Head of caudate nucleus (tissue), 42 donors: ENCODE results near the gene AANAT.

Source experiments
- DNase-seq, 42 donors: peaks; one replicate each; pipeline versions ENCODE4 v3.0.0 to v3.0.0-alpha.2; 2020 to 2021; ENCODE audit warnings: mixed read lengths in 7 of 42
- intact Hi-C: fragments of 100-400 bp; cut with DNase I; formaldehyde crosslinking; loops from one replicate; pipeline ENCODE4 v1.15.0; 2022

The AANAT gene

GRCh38 chr17:76478730-76479514 lies 11.5 kb downstream of the AANAT start:
- no peak for DNase-seq
- intact Hi-C loops: no loop called here

- intact Hi-C loops: no loop called here
- DNase-seq: no peak
Measured at GRCh38 chr17:76479515-76480060, 12.2 kb downstream of the AANAT start.

GRCh38 chr17:76480632-76481031 lies 13.2 kb downstream of the AANAT start:
- intact Hi-C loops: no loop called here
- DNase-seq: peak in 19 of 42 donors; percentile 27 to 68 (median 51)

- intact Hi-C loops: no loop called here
- DNase-seq: peak in 33 of 42 donors; percentile 20 to 72 (median 50)
Measured at GRCh38 chr17:76481071-76481655, 13.8 kb downstream of the AANAT start.

- DNase-seq: no peak
- intact Hi-C loops: no loop called here
Measured at GRCh38 chr17:76484228-76484725, 16.9 kb downstream of the AANAT start.

GRCh38 chr17:76485569-76485968 lies 18.2 kb downstream of the AANAT start:
- intact Hi-C loops: no loop called here
- peak in 24 of 42 donors; percentile 30 to 73 (median 53) for DNase-seq

GRCh38 chr17:76487451-76488192 lies 20.2 kb downstream of the AANAT start:
- DNase-seq: no peak

GRCh38 chr17:76490112-76490710 lies 22.8 kb downstream of the AANAT start:
- no peak for DNase-seq
- intact Hi-C loops: no loop called here

More at GRCh38 chr17:76487451-76488192, 20.2 kb downstream of the AANAT start:
- intact Hi-C loops: no loop called here

GRCh38 chr17:76491271-76492122 lies 24.1 kb downstream of the AANAT start:
- DNase-seq: no peak
- intact Hi-C loops: no loop called here

GRCh38 chr17:76492123-76492988 lies 25.0 kb downstream of the AANAT start:
- no peak for DNase-seq
- intact Hi-C loops: no loop called here

GRCh38 chr17:76492989-76493501 lies 25.6 kb downstream of the AANAT start:
- DNase-seq: peak in 31 of 42 donors; percentile 20 to 78 (median 53)

GRCh38 chr17:76493505-76494167 lies 26.2 kb downstream of the AANAT start:
- intact Hi-C loops: no loop called here
- no peak for DNase-seq

More at GRCh38 chr17:76492989-76493501, 25.6 kb downstream of the AANAT start:
- intact Hi-C loops: no loop called here

- peak in 2 of 42 donors; percentile 6 to 67 for DNase-seq
Measured at GRCh38 chr17:76495663-76496400, 28.4 kb downstream of the AANAT start.

GRCh38 chr17:76496464-76496863 lies 29.1 kb downstream of the AANAT start:
- intact Hi-C loops: no loop called here
- DNase-seq: no peak

More at GRCh38 chr17:76495663-76496400, 28.4 kb downstream of the AANAT start:
- intact Hi-C loops: no loop called here

- DNase-seq: peak in 1 of 42 donors; percentile 14
- intact Hi-C loops: no loop called here
Measured at GRCh38 chr17:76497699-76497978, 30.2 kb downstream of the AANAT start.
